Fibroblast of skin of left biceps (primary cell): ENCODE measurements around the gene CNOT1.
"Not testable (repeated sequence)": the region's sequence is repeated elsewhere in the genome, so short reads cannot be mapped to it uniquely, and the experiment has no call there.

Experiments
- DNase-seq, 2 experiments: peaks; one replicate each; pipeline ENCODE4 v3.0.0-alpha.2; 2013; ENCODE audit warnings: low read depth in 2 of 2

The CNOT1 gene

GRCh38 chr16:58582133-58582532 is 47.5 kb downstream of the CNOT1 start:
- DNase-seq: no peak

DNA sequence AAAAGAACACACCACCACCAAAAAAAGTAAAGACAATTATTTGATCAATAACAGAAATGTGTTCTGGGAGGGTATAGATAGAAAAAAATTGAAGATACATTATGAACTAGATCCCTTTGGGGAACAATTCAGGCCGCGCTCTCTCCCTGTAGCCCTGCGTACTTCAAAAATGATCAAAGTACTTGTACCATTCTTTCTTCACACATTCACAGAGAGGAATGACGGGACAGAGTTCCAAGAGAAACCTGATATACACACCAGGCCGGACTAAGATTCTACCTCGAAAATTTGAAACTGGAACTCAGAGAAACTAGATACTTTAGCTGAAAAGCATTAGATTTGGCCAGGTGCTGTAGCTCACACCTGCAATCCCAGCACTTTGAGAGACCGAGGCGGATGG is 50.0 kb downstream of the CNOT1 start:
- DNase-seq: no peak

DNA sequence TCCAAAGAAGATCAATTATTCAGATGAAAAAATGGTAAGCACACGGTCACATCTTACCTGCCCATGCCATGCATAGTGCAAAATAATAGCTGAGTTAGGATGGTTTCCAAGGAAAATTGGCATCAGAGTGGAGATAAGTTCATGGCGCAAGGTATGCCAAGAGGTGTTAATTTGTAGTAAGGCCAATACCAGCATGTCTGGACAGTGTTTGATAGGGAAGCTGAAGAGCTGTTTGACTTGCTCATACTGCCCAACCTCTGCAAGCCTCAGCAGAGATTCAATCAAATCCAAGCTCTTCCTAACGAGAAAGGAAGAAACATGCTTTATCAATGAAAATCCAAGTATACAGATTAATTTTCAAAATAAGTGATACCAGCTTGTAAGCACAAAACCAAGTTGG is 51.0 kb downstream of the CNOT1 start:
- no peak for DNase-seq

DNA sequence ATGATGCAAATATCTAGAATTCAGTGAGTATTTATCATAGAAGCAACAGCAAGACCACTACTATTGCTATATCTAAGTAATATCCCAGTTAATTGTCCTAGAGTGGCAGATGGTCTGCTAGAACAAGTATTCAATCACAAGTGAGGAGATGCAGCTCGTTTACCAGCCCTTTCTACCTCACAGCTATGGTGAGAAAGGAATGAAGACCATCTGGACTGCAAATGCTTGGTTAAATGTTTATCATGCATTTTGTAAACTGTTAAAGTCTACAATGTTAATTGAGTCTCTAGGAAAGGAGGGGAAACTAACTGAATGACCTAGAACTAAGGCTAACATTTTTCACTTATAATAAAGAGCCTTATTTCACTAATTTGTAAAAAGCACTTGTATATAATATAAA is 52.5 kb downstream of the CNOT1 start:
- no peak for DNase-seq

DNA sequence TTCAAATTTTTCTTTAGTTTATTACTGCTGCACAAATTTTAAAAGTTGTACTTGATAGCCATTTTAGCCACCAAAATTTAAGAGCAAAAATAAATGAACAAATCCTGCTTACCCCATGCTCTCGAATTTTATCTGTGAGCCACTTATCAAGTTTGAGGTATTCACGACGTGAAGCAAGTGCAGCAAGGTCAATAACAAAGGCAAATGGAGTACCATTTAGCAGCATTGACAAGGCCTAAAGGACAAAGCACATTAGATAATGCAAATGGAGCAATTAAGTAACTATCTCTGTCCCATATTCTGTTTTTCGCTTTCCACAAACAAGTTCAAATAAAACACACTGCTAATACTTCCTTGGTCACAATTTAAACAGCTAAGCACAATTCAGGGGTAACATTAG is 54.7 kb downstream of the CNOT1 start:
- DNase-seq: no peak

GRCh38 chr16:58565697-58566096 is 63.9 kb downstream of the CNOT1 start:
- not testable (repeated sequence) for DNase-seq

DNA sequence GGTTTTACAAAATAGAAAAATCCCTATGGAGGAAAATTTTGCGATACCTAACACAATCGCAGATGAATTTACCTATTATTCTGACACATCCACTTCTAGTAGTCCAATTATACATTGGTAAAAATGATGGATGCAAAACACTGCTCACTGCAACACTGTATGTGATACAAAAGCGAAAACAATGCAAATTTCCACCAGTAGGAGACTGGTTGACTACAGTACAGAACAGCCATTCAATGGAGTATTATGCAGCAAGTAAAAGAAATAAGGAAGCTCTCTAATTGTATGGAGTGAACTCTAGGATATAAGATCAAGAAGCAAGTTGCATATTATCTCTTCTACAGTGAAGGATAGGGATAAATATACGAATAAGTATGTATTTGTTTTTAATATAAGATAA is 65.9 kb downstream of the CNOT1 start:
- no peak for DNase-seq

DNA sequence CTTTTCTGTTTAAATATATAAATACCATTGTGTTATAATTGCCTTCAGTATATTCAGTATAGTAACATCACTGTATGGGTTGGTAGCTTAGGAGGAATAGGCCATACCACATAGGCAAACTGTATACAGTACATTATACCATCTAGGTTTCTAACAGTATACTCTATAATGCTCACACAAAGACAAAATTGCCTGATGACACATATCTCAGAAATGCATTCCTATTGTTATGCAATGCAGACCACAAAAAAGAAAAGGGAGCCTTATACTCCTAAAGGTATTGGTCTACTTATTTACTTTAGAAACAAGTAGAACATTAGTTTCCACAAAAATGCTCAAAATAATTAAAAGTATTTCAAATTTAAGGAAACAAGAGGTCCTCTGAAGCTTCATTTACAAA is 66.4 kb downstream of the CNOT1 start:
- DNase-seq: peak; percentile 30 to 39

GRCh38 chr16:58556678-58557077 is 72.9 kb downstream of the CNOT1 start:
- DNase-seq: no peak

DNA sequence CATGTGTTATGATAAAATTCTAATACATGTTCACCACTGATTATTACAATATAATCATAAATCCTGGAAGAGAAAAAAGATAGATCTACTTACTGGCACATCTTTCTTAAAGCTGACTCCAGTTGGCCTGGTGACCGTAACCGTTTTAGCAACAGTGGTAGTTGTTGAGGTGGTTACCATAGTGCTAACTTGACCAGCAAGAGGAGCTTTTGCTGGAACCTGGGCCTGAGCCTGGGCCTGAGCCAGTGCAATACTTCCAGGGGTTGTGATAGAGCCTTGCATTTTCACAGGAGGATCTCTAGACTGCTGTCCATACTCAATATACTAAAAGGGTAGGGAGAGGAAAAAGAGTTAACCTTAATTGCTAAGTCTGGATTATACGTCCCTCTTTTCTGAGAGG is 78.1 kb downstream of the CNOT1 start:
- DNase-seq: no peak

- no peak for DNase-seq
These were observed 81.2 kb downstream of the CNOT1 start for GRCh38 chr16:58548378-58548777.

DNA sequence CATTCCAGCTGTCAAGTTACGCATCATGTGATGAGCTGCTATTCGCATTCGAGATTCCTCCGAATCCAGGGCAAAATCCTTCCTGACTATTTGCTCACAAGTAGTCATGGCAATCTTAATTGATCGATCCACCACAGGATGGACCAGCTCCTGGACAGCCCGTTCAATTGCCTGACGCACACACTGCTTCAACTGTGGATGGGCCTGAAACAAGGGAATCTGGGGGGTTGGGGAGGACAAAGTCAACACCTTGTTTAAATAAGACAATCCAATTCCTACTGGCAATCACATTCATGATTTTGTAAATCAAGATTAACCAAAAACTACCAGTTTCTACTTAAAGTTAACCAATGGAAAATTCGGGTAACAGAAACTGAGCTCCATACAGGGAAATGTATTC is 85.9 kb downstream of the CNOT1 start:
- DNase-seq: no peak

DNA sequence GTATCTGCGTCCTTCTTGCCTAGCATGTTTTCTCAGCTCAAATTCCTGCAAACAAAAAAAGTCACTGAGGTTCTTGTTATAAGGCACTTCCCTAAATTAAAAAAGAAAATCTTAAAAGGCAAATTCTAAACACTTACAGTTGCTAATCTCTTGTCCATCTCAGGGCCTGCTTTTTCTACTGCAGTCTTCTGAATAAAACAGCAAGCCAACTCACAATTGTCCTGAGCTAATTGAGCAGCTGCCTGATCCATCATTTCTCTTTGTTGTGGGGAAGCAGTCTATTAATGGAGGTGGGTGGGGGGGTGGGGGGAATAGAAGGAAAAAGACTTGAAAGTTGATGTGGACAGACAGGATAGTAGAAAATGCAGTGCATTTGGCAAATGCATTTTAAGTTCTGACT is 87.3 kb downstream of the CNOT1 start:
- DNase-seq: no peak

DNA sequence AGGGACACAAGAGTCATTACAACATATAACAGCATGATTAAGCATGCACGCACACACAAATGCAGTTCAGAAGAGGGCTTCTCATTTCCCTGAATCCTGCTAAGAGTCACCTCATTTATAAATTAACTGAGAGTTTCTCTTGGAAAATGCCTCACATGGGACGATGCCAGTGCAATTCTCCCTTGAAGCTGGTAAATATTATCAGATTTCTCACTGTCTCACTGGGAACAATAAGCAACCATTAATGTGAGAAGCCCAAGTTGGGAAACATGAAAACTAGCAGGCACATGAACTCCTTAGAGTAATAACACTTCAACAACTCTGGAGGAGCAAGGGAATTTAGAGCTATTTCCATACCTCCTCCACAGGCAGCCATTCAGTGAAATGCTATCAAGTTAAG is 87.9 kb downstream of the CNOT1 start:
- DNase-seq: no peak

GRCh38 chr16:58537124-58537906 is 92.3 kb downstream of the CNOT1 start:
- no peak for DNase-seq

DNA sequence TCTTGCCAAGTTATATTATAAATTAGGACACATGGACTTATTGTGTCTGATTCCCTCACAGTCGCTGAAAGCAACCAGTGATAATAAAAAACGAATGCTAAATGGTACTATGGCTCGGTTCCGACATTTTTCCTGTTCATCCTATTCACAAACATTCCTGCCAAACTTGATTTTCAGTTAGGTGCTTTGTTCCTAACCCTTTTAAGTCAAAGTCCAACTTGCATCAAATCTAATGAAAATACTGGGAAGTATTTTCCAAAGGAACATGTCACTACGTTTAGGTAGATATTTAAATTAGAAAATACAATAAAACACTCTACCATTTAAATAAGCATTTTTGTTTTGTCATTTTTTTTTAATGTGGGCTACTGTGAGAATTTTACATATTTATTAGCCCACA is 93.3 kb downstream of the CNOT1 start:
- no peak for DNase-seq

DNA sequence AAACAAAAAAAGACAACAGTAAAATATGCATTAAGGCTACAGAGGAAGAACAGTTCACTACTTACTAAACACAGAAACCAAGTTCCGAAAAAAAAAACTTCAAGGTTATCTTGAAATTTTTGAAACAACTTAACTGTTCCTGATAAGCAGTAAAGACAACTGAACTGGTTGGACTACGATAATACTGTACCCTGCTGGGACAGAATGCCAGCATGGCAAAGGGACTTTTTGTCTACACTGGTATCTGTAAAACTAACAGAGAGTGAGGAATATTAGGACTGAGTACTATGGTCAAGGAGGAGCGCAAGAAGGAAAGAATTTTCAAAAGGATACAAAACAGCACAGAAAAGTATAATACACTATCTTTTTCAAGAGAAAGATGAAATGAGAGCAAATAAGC is 94.5 kb downstream of the CNOT1 start:
- no peak for DNase-seq

DNA sequence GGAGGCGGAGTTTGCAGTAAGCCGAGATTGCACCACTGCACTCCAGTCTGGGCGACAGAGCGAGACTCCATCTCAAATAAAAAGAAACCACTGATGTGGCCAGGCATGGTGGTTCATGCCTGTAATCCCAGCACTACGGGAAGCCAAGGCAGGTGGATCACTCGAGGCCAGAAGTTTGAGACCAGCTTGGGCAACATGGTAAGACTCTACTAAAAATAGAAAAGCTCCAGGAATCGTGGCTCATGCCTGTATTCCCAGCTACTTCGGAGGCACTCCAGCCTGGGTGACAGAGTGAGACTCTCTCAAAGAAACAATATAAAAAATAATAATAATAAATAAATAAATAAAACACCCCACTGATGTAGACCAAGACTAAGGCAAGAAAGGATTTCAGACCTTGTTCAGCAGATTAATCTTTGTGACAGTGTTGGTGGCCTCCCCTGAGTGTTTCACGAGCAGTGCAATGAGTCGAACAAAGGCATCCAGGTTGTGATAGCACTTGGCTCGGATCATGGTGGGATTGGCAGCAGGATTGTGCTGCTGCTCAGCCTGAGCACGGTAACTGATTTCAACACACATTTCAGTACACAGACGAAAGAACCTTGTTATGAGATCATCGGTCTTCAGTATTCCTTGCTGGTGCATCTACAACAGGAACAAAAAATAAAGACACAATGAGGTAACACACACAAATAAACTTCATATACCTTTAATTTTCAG is 95.7 kb downstream of the CNOT1 start:
- no peak for DNase-seq

GRCh38 chr16:58532414-58532813 is 97.2 kb downstream of the CNOT1 start:
- no peak for DNase-seq

GRCh38 chr16:58530179-58530578 is 99.4 kb downstream of the CNOT1 start:
- DNase-seq: no peak

- no peak for DNase-seq
These were observed 109.9 kb downstream of the CNOT1 start for GRCh38 chr16:58519707-58520106.

GRCh38 chr16:58518980-58519368 is 110.7 kb downstream of the CNOT1 start:
- no peak for DNase-seq
